GM21529 (cell line): ENCODE measurements around the gene MUC6.

Experiments
- ATAC-seq: cut with Tn5 transposase; IDR thresholded peaks from one replicate; pipeline ENCODE4 v1.9.1; 2021; ENCODE audit not compliant: unreplicated experiment

The MUC6 gene

GRCh38 chr11:1036303-1036923 lies at the start of gene MUC6:
Gene MUC6, minus strand, starts transcription at chr11:1036718. Its CDS starts 63 bp downstream, at chr11:1036655.
- ATAC-seq: no peak

GRCh38 chr11:1085440-1086170 lies 49.1 kb upstream of the MUC6 start:
- no peak for ATAC-seq

GRCh38 chr11:1084561-1085439 lies 48.3 kb upstream of the MUC6 start:
- ATAC-seq: no peak

GRCh38 chr11:1083621-1084551 lies 47.4 kb upstream of the MUC6 start:
- ATAC-seq: no peak

- ATAC-seq: no peak
These were observed 46.5 kb upstream of the MUC6 start for GRCh38 chr11:1082728-1083620.

- ATAC-seq: no peak
These were observed 45.8 kb upstream of the MUC6 start for GRCh38 chr11:1082346-1082727.

GRCh38 chr11:1081601-1082311 lies 45.2 kb upstream of the MUC6 start:
- ATAC-seq: no peak

- no peak for ATAC-seq
These were observed 41.7 kb upstream of the MUC6 start for GRCh38 chr11:1078191-1078601.

- no peak for ATAC-seq
These were observed 41.0 kb upstream of the MUC6 start for GRCh38 chr11:1077417-1078119.

- no peak for ATAC-seq
These were observed 40.5 kb upstream of the MUC6 start for GRCh38 chr11:1077033-1077416.

GRCh38 chr11:1076061-1076665 lies 39.6 kb upstream of the MUC6 start:
- ATAC-seq: no peak

GRCh38 chr11:1075341-1075911 lies 38.9 kb upstream of the MUC6 start:
- ATAC-seq: no peak

- no peak for ATAC-seq
These were observed 38.0 kb upstream of the MUC6 start, which contains the start of gene MUC2 for GRCh38 chr11:1074244-1075221. Gene MUC2, plus strand, starts transcription at chr11:1074874.

- no peak for ATAC-seq
These were observed 37.3 kb upstream of the MUC6 start for GRCh38 chr11:1073851-1074243.

- ATAC-seq: no peak
These were observed 36.8 kb upstream of the MUC6 start for GRCh38 chr11:1073261-1073724.

- ATAC-seq: no peak
These were observed 36.3 kb upstream of the MUC6 start for GRCh38 chr11:1072821-1073231.
